ENCODE measurements around the gene TMEM50B.
"Not testable (repeated sequence)": the region's sequence is repeated elsewhere in the genome, so short reads cannot be mapped to it uniquely, and the experiment has no call there.

The TMEM50B gene

DNA sequence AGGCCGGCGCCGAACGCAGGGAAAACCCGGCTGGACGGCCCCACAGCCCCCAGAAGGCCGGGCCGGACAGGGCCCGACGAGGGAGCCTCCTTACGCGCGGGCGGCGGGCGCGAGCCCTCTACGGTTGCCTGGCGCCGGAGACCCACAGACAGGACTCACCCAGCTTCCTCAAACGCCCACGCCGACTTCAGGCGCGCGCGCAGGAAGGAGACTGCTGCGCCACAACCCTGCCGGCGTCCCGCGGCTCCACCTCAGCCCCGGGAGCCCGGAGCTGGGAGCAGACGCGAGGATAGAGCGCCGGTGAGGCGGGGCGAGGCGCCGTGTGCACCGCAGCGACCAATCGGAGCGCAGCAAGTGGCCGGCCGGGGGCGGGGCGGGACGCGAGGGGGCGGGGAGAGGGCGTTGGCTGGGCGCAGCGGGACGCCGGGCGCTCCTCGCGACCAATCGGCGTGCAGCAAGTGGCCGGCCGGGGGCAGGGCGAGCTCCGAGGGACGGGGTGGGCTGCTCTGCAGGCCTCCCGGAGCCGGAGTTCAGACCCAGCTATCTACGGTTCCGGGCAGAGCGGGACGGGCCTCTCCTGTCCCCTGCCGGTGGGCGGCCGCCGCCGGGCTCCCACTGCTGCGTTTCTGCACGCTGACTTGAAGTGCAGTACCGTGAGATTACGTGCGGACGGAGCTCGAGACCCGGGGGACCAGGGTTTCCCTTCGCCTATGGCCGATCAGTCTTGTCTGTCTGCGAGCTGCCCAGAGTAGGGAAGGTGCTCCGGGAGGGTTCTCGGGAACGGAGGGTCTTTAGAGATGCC, at the start of gene TMEM50B:
Gene TMEM50B (minus strand): TSS at position 296 of the 802 bp plus-strand sequence. CDS start 11,089 bp downstream, outside the sequence.
- DNase-seq: peak; percentile 94

DNA sequence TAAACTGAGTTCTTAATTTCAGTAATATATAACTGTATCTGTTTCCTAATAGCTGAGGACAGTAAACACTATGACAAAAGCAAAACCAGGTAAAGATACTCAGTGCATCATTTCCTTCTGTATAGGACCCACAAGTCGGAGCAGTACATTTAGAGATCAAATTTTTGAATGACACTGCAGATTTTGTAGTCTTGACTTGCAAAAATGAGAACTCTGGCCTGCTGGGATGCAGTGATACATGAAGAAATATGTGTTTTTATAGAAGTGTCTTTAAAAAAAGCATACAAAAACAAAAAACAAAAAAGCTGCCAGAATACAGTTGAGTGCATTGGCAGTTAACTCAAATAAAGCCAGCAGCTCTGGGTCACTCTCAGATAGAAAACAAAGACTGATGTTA, 43.2 kb upstream of the TMEM50B start:
- no peak for DNase-seq

DNA sequence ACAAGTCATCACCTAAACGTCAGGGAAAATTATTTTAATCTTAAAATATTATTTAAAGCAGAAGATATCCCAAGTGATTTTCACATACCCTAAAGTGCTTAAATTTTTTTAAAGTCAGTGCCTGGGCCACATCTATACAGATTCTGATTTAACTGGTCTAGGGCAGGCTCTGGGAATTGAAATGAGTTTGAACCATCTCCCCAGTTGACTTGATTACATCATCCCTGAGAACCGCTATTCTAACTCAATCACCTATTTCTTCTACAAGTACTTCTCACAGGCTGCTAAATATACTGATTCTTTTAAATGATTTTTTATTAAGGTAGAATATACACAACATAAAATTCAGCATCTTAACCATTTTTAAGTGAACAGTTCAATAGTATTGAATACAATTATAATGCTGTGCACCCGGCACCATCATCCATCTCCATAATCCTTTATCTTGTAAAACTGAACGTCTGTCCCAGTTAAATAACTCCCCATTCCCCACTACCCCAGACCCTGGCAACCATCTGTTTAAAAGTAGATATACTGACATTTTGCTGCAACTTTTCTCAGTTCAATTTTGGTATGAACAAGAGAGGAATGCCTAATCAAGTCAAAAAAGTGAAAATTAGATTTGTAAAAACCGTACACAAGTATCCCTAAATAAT, 42.7 kb upstream of the TMEM50B start:
- DNase-seq: no peak

DNA sequence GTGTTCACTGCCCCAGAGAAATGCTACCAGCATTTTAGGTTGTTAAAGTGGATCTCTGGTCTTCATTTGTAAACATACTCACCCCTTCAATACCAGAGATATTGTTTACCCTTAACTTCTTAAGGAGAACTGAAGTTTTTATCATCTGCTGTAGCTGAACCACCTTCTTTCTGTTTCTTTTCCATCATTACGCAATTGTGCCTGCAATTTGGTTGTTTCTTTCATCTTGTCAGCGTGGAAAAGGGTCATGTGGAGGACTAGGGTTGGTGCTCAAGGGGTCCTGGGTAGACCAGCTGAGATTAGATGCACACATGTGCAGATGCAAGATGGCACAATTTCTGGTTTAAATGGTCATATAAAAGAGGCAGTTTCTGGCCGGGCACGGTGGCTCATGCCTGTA, 39.1 kb upstream of the TMEM50B start:
- DNase-seq: no peak

DNA sequence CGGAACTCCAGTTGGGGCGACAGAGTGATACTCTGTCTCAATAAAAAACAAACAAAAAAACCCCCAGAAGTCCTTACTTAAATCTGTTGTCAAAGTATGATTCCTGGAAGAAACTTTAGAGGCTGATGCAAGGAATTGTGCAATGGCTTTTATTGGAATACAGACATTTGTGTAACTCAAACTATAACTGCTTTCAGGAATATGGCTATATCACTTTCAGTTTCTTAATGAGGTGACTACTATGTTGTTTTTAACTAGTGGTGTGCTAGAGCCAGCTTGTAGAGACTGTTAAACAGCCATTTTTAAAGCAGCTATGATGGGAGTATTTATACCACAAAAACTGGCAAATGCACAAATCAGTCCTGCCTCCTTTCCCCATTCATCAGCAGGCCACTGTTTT, 34.5 kb upstream of the TMEM50B start:
- DNase-seq: no peak

DNA sequence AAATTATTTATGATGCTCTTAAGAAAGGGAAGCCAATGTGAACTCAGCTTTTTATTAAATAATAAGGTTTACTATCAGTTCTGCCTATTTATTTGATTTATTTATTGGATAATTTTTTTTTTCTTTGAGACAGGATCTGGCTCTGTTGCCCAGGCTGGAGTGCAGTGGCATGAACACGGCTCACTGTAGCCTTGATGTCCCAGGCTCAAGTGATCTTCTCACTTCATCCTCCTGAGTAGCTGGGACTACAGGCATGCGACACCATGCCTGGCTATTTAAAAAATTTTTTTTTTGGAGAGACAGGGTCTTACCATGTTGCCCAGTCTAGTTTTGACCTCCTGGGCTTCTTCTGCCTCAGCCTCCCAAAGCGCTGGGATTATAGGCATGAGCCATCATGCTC, 32.7 kb upstream of the TMEM50B start:
- no peak for DNase-seq

DNA sequence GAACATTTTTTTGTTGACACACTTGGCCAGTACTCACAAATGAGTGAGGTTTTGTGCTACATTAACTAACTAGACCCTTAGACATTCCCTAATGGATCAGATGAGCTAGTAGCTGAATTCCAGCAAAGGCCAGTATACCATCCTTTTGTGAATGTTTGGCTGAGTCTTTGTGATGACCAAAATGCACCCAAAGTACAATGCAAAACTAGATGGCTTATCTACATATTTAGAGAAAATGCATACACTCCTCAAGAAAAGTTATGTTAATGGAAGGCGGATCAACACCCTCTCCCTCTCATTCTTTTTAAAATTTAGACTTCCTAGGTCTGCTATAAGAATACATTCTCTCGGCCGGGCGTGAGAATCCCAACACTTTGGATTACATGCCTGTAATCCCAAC, 31.9 kb upstream of the TMEM50B start:
- no peak for DNase-seq

DNA sequence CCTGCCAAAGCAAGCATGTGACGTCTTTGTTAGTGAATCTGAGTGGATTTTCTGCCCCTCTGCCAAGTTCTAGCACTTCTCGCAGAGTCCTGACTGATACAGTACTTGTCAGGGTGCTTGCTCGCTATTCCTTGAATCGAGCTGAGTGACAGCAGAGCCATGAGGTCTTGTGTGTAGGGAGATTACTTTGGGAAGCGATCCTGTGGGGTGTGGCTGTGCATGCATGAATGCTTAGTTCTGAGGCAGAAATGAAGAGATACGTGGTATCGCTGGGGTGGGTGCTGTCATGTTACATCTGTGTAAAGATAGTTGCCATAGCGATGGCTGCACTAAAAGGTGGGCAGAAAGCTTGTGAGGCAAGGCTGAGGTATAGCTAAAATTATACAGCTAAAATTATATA, 31.1 kb upstream of the TMEM50B start:
- DNase-seq: no peak

DNA sequence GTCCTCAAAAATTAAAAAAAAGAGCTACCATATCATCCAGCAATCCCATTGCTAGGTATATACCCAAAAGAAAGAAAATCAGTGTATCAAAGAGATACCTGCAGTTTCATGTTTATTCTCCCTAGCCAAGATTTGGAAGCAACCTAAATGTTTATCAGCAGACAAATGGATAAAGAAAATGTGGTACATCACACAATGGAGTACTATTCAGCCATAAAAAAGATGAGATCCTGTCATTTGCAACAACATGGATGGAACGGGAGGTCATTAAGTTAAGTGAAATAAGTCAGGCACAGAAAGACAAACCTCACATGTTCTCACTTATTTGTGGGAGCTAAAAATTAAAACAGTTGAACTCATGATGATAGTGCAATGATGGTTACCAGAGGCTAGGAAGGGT, 27.2 kb upstream of the TMEM50B start:
- not testable (repeated sequence) for DNase-seq

DNA sequence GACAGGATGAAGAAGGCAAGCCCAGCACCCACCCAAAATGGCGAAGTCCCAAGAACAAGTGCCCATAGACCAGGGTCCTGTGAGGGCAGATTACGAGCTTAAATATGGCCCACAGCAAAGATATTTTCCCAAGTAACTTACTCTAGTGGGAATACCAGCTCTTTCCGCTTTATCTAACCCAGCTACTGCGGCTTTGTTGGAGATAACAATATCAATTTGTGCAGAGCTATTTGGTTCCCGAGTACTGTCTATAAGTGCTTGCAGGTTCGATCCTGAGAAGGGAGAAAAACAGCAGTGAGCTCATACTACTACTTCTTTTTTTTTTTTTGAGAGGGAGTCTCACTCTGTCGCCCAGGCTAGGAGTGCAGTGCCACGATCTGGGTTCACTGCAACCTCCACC, 26.1 kb upstream of the TMEM50B start:
- DNase-seq: no peak

DNA sequence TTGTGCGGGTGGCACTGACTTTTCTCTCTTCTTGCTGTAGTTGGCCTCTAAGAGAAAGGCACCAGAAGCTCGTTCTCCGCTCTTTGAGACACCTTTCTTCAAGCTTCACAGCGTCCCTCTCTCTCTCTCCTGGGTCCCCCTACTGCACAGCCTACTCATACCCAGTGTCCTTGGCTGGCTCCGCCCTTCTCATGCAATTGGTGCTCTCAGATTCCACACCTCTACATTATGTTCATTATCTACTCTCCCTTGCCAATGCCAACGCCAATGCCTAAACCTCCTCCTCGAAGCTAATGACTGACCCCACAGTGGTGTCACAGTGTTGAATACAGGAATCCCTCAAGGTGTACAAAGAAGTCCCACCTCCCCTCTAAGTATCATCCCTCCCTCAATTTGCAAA, 16.6 kb upstream of the TMEM50B start:
- no peak for DNase-seq

DNA sequence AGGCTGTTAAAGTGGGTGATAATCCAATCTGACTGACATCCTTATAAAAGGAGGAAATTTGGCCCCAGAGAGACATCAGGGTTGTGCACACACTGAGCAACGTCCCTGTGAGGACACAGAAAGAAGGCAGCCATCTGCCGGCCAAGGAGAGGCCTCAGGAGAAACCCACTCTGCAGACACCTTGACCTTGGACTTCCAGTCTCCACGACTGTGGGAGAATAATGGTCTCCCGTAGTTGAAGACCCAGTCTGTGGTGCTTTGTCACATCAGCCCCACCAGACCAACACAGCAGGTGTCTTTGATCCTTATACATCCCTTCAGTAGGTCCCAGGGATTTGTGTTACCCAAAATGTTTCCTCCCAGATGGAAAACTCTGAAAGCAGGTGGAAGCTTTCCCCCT, 16.0 kb upstream of the TMEM50B start:
- no peak for DNase-seq

DNA sequence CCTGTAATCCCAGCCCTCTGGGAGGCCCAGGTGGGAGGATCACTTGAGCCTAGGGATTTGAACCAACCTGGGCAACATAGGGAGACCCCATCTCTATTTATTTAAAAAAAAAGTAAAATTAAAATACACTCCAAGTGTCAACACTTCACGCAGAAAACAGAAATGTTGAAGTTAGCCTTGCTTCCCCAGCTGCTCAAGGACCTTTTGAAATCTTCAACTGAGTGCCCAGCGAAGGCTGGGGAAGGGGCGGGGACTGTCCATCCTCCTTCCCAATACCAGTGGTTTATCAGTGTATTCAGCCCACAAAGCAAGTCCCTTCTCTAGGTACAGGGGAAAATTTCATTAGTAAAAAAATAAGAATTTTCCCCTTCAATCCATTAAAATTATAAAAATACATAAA, 14.0 kb upstream of the TMEM50B start:
- no peak for DNase-seq

DNA sequence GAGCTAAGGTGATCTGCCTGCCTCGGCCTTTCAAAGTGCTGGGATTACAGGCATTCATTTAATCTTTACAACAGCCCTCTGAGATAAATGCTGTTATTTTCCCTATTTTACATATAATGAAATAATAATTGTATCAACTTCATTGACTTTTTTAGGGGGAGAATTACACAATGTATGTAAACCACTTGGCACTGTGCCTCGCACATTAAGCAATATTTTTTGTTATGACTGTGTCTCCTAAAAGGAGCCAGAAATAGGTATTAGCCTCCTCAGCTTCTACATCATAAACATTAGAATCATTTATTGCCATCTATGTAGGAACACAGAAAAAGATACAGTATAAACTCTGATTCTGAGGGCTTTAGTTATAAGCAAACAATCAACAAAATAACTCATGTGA, 12.8 kb upstream of the TMEM50B start:
- no peak for DNase-seq

DNA sequence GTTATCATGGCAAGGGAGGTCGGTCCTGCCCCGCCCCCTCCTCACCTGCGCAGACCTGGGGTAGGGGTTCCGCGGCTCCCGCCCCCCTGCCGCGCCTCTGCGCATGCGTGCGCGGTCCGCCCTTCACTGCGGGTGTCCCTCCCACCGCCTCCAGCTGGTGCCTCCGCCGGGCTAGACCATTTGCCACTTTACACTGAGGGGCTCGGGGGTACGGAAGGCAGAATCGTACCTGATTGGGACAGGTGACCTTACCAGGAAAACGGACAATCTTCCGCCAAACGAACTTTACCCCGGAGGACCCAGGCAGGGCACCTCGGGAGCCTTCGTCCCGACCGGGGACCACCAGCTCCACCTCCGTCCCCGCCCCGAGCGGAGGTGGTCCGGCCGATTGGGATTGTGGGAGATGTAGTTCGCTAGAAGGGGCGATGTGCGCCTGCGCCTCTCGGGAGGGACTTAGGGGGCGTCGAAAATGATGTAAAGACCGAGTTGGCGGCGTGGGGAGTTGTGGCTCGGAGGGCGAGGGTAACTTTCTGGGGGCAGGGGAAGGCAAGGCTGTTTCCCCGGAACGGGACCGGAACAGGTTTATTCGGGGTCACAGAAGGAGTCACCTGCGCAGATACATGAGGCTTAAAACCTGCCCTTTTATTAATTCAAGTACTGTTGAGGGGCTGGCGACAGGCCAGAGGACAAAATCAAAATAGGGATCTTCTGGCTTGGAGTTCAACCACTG, 11.8 kb upstream of the TMEM50B start, which contains the start of gene DNAJC28:
Gene DNAJC28 (minus strand): TSS at position 344 of the 730 bp plus-strand sequence. CDS start 2,323 bp downstream, outside the sequence.
- DNase-seq: peak; percentile 95

DNA sequence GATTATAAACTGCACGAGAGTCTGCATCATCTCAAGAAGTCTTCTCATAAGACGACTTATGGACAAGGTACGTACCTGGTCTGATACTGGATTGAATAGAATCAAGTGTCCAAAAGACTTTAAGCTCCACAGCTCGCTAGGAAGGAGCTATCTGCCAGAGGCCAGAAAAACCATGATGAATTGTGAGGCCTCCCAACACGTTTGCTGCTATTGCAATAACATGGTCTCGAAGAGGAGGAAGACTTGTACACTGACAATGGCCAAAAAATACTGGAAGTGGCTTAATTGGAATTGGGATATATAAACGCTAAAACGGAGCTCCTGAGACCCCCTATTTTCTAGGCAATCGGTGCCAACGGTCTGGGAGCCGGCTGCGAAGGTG, 11.2 kb upstream of the TMEM50B start:
- DNase-seq: no peak

DNA sequence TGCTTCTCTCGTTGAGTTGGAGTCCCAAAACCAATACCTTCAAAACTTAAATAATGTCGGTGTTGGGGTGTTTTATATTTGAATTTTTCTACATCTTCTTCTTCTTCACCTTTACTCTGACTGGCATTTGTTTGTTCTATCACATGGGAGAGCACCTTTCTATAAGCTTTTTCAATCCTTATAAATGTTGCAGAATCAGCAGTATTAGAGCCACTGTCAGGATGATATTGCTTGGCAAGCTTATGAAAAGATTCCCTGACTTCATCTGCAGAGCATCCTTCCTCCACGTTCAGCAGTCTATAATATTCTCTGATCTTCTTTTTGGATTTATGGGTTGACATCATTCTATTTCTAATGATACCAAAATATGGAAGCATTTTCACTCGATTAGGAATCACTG, 9.2 kb upstream of the TMEM50B start:
- DNase-seq: no peak

DNA sequence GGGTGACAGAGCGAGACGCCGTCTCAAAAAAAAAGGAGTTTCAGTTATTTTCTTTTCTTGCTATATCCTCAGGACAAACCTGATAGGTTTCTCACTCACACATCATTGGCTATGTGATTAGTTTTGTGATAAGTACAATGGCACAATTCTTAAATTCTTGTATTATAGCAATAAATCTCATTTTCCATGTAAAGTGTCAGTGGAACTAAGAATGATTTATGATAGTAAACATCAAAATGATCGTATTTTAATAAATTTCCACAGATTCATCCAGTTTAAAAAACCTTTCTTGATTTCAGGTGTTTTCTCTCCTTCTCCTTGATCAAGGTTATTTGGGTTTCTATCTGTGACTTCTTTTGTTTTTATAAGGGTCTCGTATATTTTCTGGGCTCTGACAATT, 8.2 kb upstream of the TMEM50B start:
- DNase-seq: no peak

DNA sequence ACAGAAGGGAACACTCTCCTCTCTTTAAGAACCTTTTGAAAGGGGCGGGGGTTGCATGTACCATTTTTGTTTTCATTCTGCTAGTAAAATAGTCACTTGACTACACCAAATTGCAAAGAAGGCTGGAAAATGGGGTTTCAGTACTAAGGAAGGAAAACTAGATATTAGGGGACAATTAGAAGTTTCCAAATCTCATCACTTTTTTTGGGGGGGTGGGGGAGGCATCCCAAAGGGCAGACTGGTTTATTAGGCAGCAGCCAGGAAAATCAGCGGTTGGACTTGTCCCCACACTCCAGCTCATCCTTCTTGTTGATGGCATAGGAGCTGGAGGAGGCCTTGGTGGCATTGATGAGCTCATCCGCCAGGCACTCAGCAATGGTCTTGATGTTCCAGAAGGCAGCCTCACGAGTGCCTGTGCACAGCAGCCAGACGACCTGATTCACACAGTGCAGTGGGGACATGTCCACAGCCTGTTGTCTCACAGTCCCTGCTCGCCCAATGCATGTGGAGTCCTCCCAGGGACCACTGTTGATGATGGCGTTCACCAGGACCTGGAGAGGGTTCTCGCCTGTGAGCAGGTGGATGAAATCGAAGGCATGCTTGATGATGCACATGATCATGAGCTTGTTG, 1.7 kb upstream of the TMEM50B start:
- DNase-seq: no peak

DNA sequence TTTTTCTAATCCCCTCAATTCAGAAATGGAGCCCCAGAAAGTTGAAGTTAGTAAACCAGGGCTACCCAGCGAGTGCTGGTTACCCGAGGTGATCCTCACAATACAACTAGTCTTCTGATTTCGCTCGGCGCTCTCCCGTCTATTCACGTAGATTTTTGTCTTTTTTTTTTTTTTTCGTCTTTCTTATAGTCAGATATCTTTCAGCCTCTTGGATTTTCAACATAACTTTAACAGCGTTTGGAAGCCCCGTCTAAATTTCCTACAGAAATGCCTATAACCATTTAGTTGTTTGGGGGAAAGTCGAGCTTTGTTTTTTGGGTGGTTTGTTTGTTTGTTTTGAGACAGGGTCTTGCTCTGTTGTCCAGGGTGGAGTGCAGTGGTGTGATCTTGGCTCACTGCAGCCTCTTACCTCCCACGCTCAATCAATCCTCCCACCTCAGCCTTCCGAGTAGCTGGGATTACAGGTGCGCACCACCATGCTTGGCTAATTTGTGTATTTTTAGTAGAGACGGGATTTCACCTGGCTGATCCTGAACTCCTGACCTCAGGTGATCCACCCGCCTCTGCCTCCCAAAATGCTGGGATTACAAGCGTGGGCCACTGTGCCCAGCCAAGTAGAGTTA, 818 bp upstream of the TMEM50B start:
- DNase-seq: no peak

DNA sequence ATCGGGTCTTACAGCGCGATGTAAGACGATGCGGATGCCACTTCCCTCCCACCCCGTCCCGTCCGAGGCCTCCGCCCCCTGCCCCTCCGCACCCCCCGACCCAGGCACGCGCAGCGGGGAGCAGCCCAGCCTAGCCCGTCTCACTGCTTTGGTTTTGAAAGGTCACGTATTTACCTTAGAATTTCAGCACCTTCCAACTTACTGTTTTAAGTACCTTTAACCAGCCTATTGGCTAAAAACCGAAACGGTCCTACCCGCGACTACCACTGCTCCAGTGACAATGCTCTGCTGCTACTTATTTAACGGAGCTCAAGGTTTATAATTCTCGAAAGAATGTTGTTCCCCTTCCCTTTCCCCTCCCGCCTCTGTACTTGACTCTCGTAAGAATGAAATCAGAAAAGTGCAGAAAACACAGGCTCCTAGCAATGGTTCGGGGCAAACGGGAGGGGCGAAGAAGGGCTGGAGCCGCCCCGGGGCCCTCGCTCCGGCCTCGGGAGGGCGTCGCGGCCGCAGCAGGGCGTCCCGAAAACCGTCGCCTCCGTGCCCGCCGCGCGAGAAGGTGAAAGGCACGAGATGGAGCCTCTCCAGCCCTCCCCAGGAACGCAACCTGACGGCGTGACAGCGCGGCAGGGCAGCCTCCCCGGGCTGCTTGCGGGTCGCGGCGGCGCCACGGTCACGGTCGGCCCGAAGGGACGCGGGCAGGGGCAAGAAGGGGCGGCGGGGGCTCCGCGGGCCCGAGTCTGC, 667 bp downstream of the TMEM50B start:
- peak; percentile 43 for DNase-seq

DNA sequence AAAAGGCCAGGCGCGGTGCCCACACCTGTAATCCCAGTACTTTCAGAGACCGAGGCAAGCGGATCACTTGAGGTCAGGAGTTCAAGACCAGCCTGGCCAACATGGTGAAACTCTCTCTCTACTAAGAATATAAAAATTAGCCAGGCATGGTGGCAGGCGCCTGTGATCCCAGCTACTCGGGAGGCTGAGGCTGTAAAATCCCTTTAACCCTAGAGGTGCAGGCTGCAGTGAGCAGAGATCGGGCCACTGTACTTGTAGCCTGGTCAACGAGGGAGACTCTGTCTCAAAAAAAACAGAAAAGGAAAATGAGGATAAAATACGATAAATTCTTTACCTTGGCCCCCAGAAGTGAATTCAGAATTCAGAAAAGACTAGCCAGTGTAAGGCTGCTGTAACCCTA, 1.6 kb downstream of the TMEM50B start:
- no peak for DNase-seq

Data from activated CD8-positive, alpha-beta memory T cell treated with anti-CD3 and anti-CD28 coated beads, Interleukin-2, amount 50 U/mL, for 4 hours (primary cell).